HL-60 (cell line): Measurements from ENCODE around the gene GUCY1B1.

Experiments
- GABPA ChIP-seq: IDR thresholded peaks from 2 replicates; pipeline ENCODE4 v1.6.1; 2012; ENCODE audit warnings: low read depth
- POLR2AphosphoS5 ChIP-seq: IDR thresholded peaks from 2 replicates; pipeline ENCODE4 v1.6.1; 2012; ENCODE audit warnings: low read depth
- TF ChIP-seq, protein P1 (sequence below): IDR thresholded peaks from one replicate; pipeline ENCODE4 v1.5.1; 2011; ENCODE audit warnings: low read length, control low read depth, inconsistent platforms; ENCODE audit not compliant: insufficient read depth
- TF ChIP-seq, protein P2 (sequence below): IDR thresholded peaks from 2 replicates; pipeline ENCODE4 v1.6.1; 2012; ENCODE audit warnings: low read depth; ENCODE audit not compliant: insufficient replicate concordance

DNA sequence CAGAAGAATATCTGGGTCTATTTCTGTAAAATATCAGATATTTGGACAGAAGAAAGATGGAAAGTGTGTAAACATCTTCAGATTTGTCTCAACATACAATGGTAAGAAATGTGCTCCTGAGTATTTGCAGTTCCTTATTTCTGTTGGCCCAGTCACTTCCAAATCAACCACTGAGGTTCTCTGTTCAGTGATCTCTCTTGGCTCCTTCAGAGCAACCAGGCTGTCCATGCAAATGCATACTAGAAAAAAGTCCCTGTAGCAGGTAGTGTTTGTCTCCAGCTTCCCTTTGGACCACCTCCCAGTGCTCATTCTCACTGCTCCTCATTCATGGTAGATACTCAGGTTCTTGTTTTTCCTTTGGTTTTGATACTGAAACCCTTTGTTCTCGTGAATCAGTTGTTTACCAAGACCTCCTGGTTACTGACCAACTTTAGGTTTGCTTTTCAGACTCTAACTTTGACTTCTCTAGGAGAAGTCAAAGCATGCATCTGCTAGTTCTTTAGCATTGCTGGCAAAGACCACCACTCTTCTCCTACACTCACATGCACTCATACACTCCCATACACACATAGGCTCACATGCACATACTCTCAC, 78.5 kb downstream of the GUCY1B1 start:
- TF ChIP-seq, protein P1, sequence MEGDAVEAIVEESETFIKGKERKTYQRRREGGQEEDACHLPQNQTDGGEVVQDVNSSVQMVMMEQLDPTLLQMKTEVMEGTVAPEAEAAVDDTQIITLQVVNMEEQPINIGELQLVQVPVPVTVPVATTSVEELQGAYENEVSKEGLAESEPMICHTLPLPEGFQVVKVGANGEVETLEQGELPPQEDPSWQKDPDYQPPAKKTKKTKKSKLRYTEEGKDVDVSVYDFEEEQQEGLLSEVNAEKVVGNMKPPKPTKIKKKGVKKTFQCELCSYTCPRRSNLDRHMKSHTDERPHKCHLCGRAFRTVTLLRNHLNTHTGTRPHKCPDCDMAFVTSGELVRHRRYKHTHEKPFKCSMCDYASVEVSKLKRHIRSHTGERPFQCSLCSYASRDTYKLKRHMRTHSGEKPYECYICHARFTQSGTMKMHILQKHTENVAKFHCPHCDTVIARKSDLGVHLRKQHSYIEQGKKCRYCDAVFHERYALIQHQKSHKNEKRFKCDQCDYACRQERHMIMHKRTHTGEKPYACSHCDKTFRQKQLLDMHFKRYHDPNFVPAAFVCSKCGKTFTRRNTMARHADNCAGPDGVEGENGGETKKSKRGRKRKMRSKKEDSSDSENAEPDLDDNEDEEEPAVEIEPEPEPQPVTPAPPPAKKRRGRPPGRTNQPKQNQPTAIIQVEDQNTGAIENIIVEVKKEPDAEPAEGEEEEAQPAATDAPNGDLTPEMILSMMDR = no peak
- TF ChIP-seq POLR2AphosphoS5 (no peak), GABPA (no peak)
- TF ChIP-seq, protein P2, sequence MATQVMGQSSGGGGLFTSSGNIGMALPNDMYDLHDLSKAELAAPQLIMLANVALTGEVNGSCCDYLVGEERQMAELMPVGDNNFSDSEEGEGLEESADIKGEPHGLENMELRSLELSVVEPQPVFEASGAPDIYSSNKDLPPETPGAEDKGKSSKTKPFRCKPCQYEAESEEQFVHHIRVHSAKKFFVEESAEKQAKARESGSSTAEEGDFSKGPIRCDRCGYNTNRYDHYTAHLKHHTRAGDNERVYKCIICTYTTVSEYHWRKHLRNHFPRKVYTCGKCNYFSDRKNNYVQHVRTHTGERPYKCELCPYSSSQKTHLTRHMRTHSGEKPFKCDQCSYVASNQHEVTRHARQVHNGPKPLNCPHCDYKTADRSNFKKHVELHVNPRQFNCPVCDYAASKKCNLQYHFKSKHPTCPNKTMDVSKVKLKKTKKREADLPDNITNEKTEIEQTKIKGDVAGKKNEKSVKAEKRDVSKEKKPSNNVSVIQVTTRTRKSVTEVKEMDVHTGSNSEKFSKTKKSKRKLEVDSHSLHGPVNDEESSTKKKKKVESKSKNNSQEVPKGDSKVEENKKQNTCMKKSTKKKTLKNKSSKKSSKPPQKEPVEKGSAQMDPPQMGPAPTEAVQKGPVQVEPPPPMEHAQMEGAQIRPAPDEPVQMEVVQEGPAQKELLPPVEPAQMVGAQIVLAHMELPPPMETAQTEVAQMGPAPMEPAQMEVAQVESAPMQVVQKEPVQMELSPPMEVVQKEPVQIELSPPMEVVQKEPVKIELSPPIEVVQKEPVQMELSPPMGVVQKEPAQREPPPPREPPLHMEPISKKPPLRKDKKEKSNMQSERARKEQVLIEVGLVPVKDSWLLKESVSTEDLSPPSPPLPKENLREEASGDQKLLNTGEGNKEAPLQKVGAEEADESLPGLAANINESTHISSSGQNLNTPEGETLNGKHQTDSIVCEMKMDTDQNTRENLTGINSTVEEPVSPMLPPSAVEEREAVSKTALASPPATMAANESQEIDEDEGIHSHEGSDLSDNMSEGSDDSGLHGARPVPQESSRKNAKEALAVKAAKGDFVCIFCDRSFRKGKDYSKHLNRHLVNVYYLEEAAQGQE = no peak
